Measurements from ENCODE around the gene SALL1.
A peak's percentile ranks its signal among the peaks of the same experiment; 100 is the strongest.

The SALL1 gene

DNA sequence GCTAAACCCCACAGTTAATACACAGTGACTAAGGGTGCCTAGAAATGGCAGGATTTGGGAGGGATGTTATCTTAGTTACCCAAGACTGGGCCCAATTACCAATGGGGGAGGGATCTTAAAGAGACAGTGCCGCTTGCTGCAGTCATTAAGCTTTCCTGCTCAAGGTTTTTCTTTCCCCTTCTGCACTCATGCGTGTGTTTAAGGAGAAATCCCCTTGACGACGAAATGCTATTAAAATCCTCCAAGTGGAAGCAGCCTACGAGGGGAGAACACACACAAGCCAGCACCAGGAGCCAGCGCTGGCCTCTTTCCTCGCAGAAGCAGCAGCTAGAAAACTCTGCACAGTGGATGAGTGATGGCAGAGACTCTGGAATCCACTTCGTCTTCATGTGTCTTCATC lies 22.0 kb downstream of the SALL1 start:
- DNase-seq (ENCODE audit: low read depth, low spot score) = no peak
- no CpG with 5 or more reads among the region's 8 CpGs for whole genome bisulfite sequencing (ENCODE audit: insufficient coverage, insufficient read length)
- H3K4me1 ChIP-seq (ENCODE audit: control insufficient read depth, insufficient read depth, low read length) = no peaks in the 10 kb centered on the region
- no peaks in the 10 kb centered on the region for H3K36me3 ChIP-seq (ENCODE audit: control insufficient read depth, insufficient read depth, low read length)
- H3K4me3 ChIP-seq (ENCODE audit: low read length) = no peak overlapping the region
- H3K27me3 ChIP-seq (ENCODE audit: control insufficient read depth, insufficient read depth, low read length) = no peaks in the 10 kb centered on the region
- no peaks in the 10 kb centered on the region for H3K9me3 ChIP-seq (ENCODE audit: control insufficient read depth, insufficient read depth, low read length)
- H3K27ac ChIP-seq (ENCODE audit: low read length) = no peak overlapping the region

DNA sequence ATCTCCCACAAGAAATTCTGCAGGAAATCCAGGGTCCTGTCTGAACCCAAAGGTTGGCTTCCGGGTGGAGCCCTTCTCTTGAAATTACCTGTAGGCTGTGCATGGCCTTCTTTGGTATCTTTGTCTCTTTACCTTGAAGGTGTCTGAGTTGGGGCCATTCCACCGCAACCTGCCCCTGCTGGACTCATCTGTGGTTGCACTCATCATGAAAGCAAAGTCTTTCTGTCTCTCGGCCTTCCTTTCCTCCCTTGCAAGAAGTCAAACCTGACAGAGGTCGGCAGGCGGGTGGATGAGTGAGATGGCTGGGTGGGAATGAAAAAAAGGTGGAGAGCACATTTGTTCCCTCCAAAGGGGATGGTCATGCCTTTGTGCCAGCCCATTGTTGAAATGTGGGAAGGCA lies 25.1 kb downstream of the SALL1 start:
- Histone ChIP-seq H3K4me1 (ENCODE audit: control insufficient read depth, insufficient read depth, low read length) (peaks cover 6% of the 10 kb centered on the region; the same call in 1 of the 2 replicates), H3K27me3 (ENCODE audit: control insufficient read depth, insufficient read depth, low read length) (no peaks in the 10 kb centered on the region), H3K36me3 (ENCODE audit: control insufficient read depth, insufficient read depth, low read length) (no peaks in the 10 kb centered on the region; the same call in 1 of the 2 replicates), H3K27ac (ENCODE audit: low read length) (no peak overlapping the region), H3K4me3 (ENCODE audit: low read length) (no peak overlapping the region), H3K9me3 (ENCODE audit: control insufficient read depth, insufficient read depth, low read length) (no peaks in the 10 kb centered on the region)
- DNase-seq (ENCODE audit: low read depth, low spot score) = no peak
- WGBS (ENCODE audit: insufficient coverage, insufficient read length) = no CpG with 5 or more reads among the region's 5 CpGs

DNA sequence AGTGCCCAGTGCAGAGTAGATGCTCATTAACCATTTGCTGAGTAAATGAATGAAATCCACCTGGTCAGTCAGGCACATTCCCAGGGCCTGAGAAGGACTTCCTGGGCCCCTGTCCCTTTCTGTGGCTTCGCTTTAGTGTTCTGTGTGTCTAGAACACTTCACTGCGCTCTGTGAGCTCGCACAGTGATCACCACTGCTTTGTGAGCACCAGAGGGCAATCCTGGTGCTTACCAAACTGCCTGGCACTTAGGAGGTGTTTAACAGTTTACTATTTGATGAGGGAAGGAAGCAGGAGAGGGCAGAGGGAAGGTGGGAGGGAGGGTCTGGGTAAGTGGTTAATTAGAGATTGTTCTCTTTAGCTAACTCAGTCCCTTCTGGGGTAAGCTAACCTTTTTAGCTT lies 26.2 kb downstream of the SALL1 start:
- no peak for DNase-seq (ENCODE audit: low read depth, low spot score)
- Histone ChIP-seq H3K4me3 (ENCODE audit: low read length) (no peak overlapping the region), H3K9me3 (ENCODE audit: control insufficient read depth, insufficient read depth, low read length) (no peaks in the 10 kb centered on the region), H3K27me3 (ENCODE audit: control insufficient read depth, insufficient read depth, low read length) (no peaks in the 10 kb centered on the region), H3K4me1 (ENCODE audit: control insufficient read depth, insufficient read depth, low read length) (peaks cover 6% of the 10 kb centered on the region; the same call in 1 of the 2 replicates), H3K36me3 (ENCODE audit: control insufficient read depth, insufficient read depth, low read length) (no peaks in the 10 kb centered on the region; the same call in 1 of the 2 replicates), H3K27ac (ENCODE audit: low read length) (no peak overlapping the region)
- WGBS (ENCODE audit: insufficient coverage, insufficient read length) = no CpG with 5 or more reads among the region's 3 CpGs

DNA sequence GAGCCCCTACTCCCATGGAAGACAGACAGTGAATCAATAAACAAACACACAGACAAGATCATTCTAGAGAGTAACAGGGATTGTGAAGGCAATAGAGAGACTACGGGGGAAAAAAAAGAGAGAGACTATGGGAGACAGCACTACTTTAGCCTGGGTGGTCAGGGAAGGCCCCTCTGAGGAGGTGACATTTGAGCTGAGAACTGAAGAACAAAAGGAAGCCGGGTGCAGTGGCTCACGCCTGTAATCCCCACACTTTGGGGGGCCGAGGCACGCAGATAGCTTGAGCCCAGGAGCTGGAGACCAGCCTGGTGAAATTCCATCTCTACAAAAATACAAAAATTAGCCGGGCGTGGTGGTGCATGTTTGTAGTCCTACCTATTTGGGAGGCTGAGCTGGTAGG lies 29.2 kb downstream of the SALL1 start:
- Histone ChIP-seq H3K27me3 (ENCODE audit: control insufficient read depth, insufficient read depth, low read length) (no peaks in the 10 kb centered on the region), H3K4me3 (ENCODE audit: low read length) (no peak overlapping the region), H3K9me3 (ENCODE audit: control insufficient read depth, insufficient read depth, low read length) (no peaks in the 10 kb centered on the region), H3K36me3 (ENCODE audit: control insufficient read depth, insufficient read depth, low read length) (no peaks in the 10 kb centered on the region; the same call in 1 of the 2 replicates), H3K27ac (ENCODE audit: low read length) (no peak overlapping the region), H3K4me1 (ENCODE audit: control insufficient read depth, insufficient read depth, low read length) (peaks cover 6% of the 10 kb centered on the region; the same call in 1 of the 2 replicates)
- no peak for DNase-seq (ENCODE audit: low read depth, low spot score)
- no CpG with 5 or more reads among the region's 7 CpGs for WGBS (ENCODE audit: insufficient coverage, insufficient read length)

DNA sequence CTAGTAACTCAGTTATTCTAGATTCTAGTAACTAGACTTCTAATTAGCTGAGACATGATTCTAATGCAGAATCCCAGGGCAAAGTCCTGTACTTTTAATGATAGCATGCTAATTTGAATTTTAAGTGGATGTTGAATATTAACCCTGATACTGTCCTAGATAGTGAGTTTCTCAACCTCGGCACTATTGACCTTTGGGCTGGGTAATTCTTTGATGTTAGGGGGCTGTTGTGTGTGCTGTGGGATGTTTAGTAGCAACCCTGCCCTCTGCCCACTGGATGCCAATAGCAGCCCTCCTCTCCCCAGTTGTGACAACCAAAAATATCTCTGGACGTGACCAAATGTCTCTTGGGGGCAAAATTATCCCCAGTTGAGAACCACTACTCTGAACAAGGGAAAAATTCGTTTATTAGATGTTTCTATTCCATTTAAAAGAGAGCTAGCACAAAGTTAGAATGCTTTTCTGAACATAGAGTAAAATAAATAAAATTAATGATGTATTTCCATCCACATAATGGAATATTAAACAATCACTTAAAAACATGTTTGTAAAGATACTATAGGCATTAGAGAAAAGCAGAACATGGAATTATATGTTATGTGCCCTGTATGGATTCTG lies 30.2 kb downstream of the SALL1 start:
- DNase-seq (ENCODE audit: low read depth, low spot score) = no peak
- H3K27me3 ChIP-seq (ENCODE audit: control insufficient read depth, insufficient read depth, low read length) = no peaks in the 10 kb centered on the region; the same call in 1 of the 2 replicates
- no peaks in the 10 kb centered on the region for H3K9me3 ChIP-seq (ENCODE audit: control insufficient read depth, insufficient read depth, low read length)
- no peak overlapping the region for H3K27ac ChIP-seq (ENCODE audit: low read length)
- H3K4me1 ChIP-seq (ENCODE audit: control insufficient read depth, insufficient read depth, low read length) = peaks cover 9% of the 10 kb centered on the region; the same call in 1 of the 2 replicates
- no peaks in the 10 kb centered on the region; the same call in 1 of the 2 replicates for H3K36me3 ChIP-seq (ENCODE audit: control insufficient read depth, insufficient read depth, low read length)
- WGBS (ENCODE audit: insufficient coverage, insufficient read length) = no CpG with 5 or more reads among the region's 3 CpGs
- H3K4me3 ChIP-seq (ENCODE audit: low read length) = no peak overlapping the region

DNA sequence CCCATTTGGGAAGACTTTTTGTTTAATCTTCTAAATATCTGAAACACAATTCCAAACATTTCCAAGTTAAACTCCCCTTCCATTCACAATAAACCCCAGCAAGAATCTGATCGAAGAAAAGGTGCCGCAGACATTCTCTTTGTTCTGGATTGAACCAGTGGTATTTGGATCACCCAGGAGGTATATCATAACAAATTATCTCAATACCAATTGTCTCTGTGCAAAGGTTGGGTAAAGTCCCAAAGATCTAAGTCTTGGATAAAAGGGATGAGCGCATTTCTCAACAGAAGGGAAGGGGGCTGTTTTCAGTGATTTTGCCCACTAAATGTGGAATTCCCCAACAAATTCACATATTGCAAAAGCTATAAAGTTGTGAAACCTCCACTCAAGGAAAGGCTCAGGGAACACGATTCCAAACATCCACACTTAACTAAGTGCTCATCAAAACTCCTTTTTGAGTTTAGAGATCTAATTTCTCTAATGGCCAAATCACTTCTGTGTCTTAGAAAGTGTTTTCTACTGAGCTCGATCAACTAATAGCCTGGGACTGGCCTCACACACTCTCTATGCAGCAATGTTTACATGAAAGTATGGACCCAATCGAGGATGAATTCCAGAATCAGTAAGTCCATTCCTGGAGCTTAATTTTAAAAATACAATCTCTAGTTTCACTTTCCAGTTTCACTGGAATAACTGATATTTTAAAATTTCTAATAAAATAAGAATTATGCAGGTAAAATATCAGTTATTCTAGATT lies 30.9 kb downstream of the SALL1 start:
- Histone ChIP-seq H3K4me3 (ENCODE audit: low read length) (no peak overlapping the region), H3K4me1 (ENCODE audit: control insufficient read depth, insufficient read depth, low read length) (peaks cover 11% of the 10 kb centered on the region; the same call in 1 of the 2 replicates), H3K9me3 (ENCODE audit: control insufficient read depth, insufficient read depth, low read length) (no peaks in the 10 kb centered on the region), H3K27me3 (ENCODE audit: control insufficient read depth, insufficient read depth, low read length) (no peaks in the 10 kb centered on the region; the same call in 1 of the 2 replicates), H3K36me3 (ENCODE audit: control insufficient read depth, insufficient read depth, low read length) (no peaks in the 10 kb centered on the region; the same call in 1 of the 2 replicates), H3K27ac (ENCODE audit: low read length) (no peak overlapping the region)
- no peak for DNase-seq (ENCODE audit: low read depth, low spot score)
- WGBS (ENCODE audit: insufficient coverage, insufficient read length) = no CpG with 5 or more reads among the region's 6 CpGs

DNA sequence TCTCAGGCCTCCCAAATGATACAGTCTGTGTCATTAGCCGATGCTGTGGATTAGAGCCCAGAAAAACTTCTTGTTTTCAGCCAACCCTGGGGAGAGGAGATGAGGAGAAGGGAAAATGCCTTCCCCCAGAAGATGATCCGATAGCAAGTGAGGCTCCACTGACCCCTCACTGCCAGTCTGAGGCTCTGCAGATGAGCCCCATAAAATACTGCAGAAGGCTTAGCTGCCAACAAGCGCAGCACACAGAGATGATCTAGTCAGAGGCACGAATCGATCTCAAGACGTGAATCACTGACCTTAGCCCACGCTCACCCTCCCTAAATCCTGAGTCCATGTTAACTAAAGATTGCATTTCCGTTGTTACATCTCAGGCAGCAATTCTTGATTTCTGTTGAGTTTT lies 31.5 kb downstream of the SALL1 start:
- H3K27me3 ChIP-seq (ENCODE audit: control insufficient read depth, insufficient read depth, low read length) = no peaks in the 10 kb centered on the region; the same call in 1 of the 2 replicates
- H3K27ac ChIP-seq (ENCODE audit: low read length) = no peak overlapping the region
- WGBS (ENCODE audit: insufficient coverage, insufficient read length) = no CpG with 5 or more reads among the region's 8 CpGs
- H3K9me3 ChIP-seq (ENCODE audit: control insufficient read depth, insufficient read depth, low read length) = no peaks in the 10 kb centered on the region
- peaks cover 11% of the 10 kb centered on the region; the same call in 1 of the 2 replicates for H3K4me1 ChIP-seq (ENCODE audit: control insufficient read depth, insufficient read depth, low read length)
- H3K4me3 ChIP-seq (ENCODE audit: low read length) = no peak overlapping the region
- DNase-seq (ENCODE audit: low read depth, low spot score) = no peak
- H3K36me3 ChIP-seq (ENCODE audit: control insufficient read depth, insufficient read depth, low read length) = no peaks in the 10 kb centered on the region; the same call in 1 of the 2 replicates

DNA sequence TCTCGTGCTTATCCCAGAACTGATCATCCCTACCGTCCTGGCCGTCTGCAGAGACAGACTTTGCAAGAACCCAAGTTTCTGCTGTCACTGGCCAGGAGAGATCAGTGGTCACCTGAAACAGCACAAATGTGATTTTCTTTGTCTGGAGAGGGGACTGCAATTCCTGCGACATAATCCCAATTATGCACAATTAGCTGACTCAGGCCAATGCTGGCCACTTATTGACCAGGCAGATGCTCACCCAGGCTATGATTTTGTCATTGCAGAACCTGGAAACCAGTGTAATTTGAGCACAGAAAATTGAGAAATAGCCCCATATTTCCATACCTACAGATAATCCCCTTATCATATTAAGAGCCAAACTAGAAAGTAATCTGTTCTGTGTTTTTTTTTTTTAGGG lies 34.7 kb downstream of the SALL1 start:
- Histone ChIP-seq H3K4me3 (ENCODE audit: low read length) (no peak overlapping the region), H3K36me3 (ENCODE audit: control insufficient read depth, insufficient read depth, low read length) (no peaks in the 10 kb centered on the region), H3K27ac (ENCODE audit: low read length) (no peak overlapping the region), H3K4me1 (ENCODE audit: control insufficient read depth, insufficient read depth, low read length) (peaks cover 5% of the 10 kb centered on the region; the same call in 1 of the 2 replicates), H3K27me3 (ENCODE audit: control insufficient read depth, insufficient read depth, low read length) (peaks cover 5% of the 10 kb centered on the region), H3K9me3 (ENCODE audit: control insufficient read depth, insufficient read depth, low read length) (no peaks in the 10 kb centered on the region)
- WGBS (ENCODE audit: insufficient coverage, insufficient read length) = no CpG with 5 or more reads among the region's 4 CpGs
- DNase-seq (ENCODE audit: low read depth, low spot score) = no peak

DNA sequence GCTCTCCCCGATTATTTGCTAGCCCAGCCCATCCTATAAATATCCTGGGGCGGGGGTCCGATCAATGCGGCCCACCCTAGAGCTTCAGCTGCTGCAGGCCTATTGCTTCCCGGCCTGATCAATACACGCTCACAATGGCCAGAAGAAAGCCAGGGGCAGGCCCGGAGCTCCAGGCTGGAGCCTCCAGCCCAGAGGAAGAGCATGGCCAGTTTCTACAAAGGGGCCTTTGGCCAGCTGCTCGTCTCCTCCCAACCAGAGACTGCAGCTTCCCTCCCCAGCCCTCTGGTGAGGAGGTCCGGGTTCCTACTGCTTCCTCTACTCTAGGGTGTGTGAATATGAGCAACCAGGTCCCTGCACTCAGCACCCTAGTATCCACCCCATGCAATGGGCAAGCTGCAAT lies 36.7 kb downstream of the SALL1 start:
- peaks cover 5% of the 10 kb centered on the region; the same call in 1 of the 2 replicates for H3K4me1 ChIP-seq (ENCODE audit: control insufficient read depth, insufficient read depth, low read length)

DNA sequence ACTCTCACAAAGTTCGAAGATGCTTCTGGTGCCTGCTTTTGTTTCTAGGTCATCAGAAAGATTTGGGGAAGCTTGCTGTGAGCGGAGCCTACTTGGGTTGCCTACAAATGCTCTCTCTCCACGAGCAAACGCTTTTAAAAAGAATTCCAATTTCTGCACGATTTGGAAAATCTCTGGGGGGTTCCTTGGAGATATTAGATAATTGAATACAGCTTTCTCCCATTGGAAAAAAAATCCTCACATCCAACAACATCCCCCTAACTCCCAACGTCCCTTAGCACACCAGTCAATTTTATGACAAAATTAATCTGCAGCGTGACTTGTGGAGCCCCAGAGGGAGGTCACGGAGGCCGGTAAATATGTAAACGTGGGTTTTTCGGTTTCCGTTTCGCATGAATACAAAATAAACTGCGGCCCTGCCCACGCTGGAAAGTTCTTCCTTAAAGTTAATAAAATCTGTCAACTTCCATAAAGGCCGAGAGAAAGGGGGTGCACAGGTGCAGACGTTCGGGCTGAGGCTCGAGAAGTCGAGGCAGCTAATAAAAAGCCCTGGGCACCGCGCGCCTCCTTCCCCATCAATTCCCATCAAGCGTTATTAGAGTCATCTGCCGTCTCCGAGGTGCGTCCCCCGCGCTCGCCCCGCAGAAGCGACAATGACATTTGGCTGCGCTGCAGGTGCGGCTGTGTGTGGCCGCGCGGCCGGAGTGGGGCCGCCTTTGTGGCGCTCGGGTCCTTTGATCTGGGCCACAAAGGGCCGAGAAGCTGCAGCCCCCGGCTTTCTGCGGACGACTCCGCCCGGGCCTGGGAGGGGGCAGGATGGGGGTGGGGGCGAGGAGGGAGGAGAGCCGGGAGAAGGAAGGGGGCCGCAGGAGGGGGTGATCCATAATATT lies 37.6 kb downstream of the SALL1 start:
- H3K4me3 ChIP-seq (ENCODE audit: low read length) = peak overlapping the region; percentile 6; the same call in 1 of the 2 replicates
- no peaks in the 10 kb centered on the region for H3K36me3 ChIP-seq (ENCODE audit: control insufficient read depth, insufficient read depth, low read length)
- H3K4me1 ChIP-seq (ENCODE audit: control insufficient read depth, insufficient read depth, low read length) = peaks cover 5% of the 10 kb centered on the region; the same call in 1 of the 2 replicates
- WGBS (ENCODE audit: insufficient coverage, insufficient read length) = no CpG with 5 or more reads among the region's 50 CpGs
- H3K27ac ChIP-seq (ENCODE audit: low read length) = no peak overlapping the region
- no peak for DNase-seq (ENCODE audit: low read depth, low spot score)
- no peaks in the 10 kb centered on the region for H3K9me3 ChIP-seq (ENCODE audit: control insufficient read depth, insufficient read depth, low read length)
- H3K27me3 ChIP-seq (ENCODE audit: control insufficient read depth, insufficient read depth, low read length) = peaks cover 5% of the 10 kb centered on the region

More for the DNA sequence above, 36.7 kb downstream of the SALL1 start:
- WGBS (ENCODE audit: insufficient coverage, insufficient read length) = no CpG with 5 or more reads among the region's 9 CpGs
- no peaks in the 10 kb centered on the region for H3K9me3 ChIP-seq (ENCODE audit: control insufficient read depth, insufficient read depth, low read length)
- peaks cover 5% of the 10 kb centered on the region for H3K27me3 ChIP-seq (ENCODE audit: control insufficient read depth, insufficient read depth, low read length)
- H3K4me3 ChIP-seq (ENCODE audit: low read length) = no peak overlapping the region
- H3K36me3 ChIP-seq (ENCODE audit: control insufficient read depth, insufficient read depth, low read length) = no peaks in the 10 kb centered on the region
- no peak for DNase-seq (ENCODE audit: low read depth, low spot score)
- no peak overlapping the region for H3K27ac ChIP-seq (ENCODE audit: low read length)

Data from iPS DF 6.9 (cell line).